Inferior parietal cortex (tissue), 1 donor: Measurements from ENCODE around the gene DAAM1.

ENCODE experiments used
- DNase-seq: peaks from one replicate; pipeline ENCODE4 v3.0.0-alpha.2; 2016; ENCODE audit errors: extremely low spot score

Gene DAAM1

DNA sequence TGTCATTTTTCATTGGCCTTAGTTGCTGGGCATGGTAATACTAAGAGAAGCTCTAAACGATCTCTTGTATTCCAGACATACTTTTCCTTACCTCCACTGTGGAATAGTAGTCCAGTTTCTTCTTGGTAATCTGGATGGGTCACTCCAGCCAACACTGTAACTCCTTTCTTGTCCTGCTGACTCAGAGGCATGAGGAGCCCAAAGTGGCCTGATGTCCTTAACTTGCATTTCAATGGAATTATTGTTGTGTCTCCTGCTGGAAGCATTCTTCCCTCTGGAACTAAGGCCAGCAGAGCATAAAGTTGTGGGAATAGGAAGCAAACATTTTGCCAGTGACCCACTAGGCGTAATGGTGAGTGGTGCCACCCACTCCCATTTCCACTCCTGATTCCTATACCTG is 33.1 kb downstream of the DAAM1 start:
- DNase-seq = no peak

DNA sequence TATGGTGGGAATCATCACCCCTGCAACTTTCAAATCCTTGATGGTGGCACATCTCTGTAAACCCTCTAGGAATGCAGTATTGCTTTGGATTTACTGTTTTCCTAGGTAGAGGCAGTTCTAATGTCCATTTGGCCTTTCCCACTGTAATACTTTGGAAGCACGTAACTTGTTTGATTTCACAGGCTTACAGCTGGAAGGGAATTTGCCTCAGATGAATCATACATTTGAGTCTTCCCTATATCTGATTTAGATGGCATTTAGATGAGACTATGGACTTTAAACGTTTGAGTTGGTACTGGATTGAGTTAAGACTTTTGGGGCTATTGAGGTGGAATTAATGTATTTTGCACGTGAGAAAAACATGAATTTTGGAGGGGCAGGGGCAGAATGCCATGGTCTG is 35.9 kb downstream of the DAAM1 start:
- DNase-seq = no peak

DNA sequence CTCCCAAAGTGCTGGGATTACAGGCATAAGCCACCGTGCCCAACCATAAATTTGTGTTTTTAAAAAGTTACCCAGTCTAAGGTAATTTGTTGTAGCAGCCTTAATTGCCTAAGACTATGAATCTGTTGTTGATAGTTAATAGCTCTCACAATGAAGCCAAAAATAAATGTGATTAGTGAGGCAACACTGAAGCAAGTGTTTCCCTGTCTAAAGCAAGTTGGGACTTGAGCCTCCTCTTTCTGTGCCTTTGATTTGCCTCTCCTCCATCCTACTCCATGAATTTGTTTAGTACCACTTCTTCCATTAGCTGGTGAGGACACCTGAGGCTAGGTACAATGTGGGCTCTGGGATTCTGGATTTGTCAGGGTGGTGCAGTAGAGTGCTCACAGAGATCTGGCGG is 36.8 kb downstream of the DAAM1 start:
- no peak for DNase-seq

DNA sequence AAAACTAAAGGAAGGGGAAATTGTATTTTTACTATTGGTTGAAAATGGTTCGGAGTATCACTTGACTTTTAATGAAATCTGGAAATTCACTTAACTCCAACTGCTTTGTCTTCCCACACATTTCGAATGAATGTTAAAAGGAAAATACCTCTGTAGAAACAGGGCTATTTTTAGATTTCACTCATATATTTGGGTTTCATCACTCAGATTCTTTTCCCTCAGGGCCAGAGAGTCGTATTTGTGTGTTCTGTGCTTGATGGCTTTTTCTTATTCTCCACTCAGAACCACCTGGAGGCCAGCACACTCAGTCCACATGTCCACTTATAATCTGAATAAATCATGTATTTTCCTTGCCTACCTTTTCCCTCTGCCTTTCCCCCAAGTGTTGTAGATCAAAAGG is 40.0 kb downstream of the DAAM1 start:
- no peak for DNase-seq

DNA sequence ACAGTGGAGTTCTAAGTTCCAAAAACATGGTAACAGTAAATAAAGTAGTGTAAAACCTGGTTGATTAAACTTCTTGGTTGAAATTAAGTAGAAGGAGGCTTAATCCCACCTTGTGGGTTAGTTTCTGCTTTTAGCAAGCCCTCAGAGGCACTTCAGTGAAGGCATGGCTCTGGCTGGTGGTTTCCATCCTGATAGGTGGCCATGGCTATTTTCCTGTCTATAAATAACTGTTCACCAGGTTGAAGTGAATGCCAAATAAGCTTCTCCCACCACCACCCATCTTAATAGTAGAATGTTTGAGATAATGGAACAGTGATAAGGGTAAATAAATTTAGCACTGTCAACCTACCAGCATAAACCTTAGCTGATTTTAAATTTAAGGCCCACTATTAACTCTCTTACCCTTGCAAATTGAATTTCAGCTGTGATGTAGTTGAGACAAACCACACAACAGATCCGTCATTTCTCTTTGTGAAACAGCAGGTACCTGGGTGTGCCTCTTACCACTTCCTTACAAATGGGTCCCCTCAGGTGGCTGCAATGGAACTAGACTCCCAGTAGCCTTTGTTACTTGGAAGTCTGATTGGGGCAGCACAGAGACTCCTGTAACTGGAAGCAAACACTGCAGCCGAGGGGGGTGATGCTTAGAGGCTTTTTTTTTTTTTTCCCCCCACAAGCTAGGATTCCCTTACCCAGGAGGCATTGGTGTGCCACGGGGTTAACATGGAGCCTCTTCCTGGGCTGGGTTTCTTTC is 41.4 kb downstream of the DAAM1 start:
- DNase-seq = no peak

DNA sequence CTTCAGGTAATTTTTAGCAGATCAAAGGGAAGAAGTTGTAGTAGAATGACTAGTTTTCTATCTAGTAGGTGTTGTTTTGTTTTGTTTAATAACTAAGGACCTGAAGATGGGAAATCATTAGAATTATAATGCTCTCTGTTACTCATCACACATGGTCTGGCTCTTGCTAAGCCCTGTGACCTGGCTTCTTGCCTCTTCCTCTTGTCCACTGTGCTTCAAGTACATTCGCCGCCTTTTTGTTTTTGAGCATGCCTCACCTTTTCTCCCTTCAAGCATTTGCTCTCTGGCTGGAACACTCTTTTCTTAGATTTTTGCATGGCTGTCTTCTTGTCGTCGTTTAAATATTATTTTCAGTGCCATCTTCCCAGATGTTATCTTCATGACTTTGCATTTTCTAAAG is 47.7 kb downstream of the DAAM1 start:
- DNase-seq = no peak

DNA sequence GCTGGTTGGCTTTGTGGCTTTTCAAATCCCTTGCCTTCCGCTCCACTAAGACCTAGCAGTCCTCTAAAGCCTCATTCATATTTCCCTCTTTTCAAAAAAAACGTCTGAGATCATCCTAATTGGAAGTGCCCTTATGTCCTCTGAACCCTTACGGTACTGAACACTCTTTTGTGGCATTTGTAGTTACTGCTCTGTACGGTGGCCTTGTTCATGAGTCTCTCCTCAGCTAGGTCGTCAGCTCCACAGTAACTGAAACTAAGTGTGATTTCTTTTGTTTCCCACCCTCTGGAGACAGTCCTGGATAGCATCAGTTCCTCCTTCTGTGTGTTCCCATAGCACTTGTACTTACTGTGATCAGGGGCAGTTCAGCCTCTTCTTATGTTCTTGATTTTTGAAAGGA is 49.7 kb downstream of the DAAM1 start:
- no peak for DNase-seq

DNA sequence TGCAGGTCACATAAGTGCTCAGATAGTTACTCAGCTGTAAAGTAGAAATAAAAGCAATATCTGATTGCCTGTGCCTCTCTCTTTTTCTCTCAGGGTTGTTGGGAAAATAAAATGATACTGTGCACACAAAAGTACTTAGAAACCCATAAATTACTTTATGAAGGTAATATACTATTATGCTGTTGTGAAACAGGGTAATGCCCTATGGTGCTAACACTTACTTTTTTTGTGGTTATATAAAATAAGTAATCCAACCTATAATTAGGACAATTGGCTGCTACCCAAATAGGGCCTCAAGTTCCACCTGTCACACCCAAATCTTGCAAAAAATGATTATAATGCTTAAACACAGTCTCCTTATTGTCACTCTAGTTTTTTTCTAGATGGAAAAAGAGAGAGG is 50.6 kb downstream of the DAAM1 start:
- DNase-seq = no peak

DNA sequence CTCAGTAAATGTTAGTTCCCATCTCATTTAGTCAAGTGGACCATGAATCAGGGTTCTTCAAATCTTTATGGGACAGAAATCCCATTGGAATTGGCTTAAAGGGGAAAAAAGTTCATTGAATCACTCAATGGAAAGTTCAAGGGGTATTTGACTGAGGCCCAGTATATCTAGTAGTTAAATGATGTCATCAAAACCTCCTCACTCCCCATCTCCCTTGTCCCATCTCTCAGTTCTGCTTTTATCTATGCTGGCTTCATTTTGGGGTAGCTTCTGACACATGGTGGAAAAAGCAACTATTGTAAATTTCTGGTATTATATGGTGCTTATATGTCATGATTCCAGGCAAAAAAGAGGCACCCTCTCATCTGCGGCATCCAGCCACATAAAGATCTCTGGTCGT is 51.9 kb downstream of the DAAM1 start:
- no peak for DNase-seq

DNA sequence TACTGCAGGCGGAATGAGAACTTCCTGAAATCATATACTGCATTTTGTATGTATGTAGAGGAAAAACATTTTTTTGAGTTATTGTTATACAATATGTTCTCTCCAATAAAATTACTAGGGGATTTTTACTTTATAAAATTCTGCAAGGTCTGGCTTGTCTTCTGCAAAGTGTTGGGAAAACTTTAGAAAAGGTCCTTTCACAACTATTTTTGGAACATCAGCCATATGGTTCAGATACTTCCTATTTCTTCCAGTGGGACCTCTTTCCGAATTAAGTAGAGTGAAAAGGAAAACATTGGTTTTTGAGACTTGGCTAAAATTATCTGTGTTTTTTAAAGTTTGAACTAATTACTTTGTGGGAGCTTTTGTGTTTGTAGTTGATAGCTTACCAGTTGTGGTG is 52.7 kb downstream of the DAAM1 start:
- DNase-seq = no peak

DNA sequence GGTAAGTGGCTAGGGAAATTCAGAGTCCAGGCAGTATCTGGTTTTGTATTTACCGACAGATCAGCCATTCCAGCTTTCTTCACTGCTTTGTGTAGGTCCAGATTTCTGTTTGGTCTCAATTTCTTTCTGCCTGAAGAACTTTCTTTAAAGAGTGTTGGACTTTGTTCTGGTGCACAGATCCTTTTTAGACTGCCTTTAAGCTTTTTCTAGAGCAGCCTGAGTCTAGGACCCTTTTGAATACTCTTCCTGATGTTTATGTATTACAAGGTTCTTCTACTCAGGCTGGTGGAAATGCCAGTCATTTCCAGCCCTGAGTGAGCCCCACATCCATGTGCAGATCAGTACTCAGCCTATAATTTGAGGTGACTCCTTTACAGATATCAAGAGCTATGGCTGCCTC is 54.7 kb downstream of the DAAM1 start:
- no peak for DNase-seq

DNA sequence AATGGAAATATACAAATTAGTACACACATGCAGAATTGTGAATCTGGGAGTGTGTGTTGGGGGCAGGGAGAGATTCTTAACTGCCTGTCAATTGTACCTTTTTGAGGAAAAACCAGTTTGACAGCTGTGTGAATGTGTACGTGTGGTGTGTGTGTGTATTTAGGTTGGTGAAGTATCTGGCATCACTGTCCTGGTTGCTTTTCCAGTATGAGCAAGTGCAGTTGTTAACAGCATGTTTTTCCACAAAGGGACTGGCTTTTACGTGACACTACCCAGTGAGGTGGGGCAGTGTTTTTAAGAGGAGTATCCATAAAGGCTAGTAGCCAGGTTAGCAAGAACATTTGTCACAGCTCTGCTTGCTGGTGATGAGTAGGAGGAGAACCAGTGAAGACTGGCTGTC is 56.1 kb downstream of the DAAM1 start:
- DNase-seq = no peak

DNA sequence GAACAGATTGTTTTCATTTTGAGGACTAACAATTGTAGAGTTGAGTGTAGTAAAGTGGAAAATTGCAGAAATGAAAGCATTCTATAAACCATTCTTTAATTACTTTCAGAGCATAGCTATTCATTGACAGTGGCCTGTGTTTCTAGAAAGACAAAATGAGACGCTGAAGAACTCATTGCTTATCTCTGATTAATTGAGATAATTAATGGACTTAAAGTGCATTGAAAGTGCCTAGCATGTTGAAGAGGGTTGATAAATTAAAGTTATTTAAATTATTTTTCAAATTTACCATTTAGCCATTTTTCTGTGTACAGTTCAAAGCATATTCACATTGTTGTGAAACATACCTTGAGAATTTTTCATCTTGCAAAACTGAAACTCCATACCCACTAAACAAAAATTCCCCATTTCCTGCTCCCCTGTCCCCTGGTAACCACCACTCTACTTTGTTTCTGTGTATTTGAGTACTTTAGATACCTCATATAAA is 57.4 kb downstream of the DAAM1 start:
- no peak for DNase-seq

DNA sequence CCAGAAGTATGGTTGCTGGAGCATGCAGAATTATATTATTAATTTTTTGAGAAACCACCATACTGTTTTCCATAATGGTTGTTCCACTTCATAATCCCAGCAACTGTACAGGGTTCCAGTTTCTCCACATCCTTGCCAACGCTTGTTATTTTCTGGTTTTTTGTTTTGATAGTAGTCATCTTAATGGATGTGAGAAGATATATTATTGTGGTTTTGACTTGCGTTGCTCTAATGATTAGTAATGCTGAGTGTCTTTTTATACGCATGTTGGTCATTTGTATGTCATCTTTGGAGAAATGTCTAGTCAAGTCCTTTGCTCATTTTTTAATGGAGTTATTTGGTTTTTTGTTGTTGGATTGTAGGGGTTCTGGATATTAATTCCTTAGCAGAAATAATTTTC is 58.1 kb downstream of the DAAM1 start:
- no peak for DNase-seq

DNA sequence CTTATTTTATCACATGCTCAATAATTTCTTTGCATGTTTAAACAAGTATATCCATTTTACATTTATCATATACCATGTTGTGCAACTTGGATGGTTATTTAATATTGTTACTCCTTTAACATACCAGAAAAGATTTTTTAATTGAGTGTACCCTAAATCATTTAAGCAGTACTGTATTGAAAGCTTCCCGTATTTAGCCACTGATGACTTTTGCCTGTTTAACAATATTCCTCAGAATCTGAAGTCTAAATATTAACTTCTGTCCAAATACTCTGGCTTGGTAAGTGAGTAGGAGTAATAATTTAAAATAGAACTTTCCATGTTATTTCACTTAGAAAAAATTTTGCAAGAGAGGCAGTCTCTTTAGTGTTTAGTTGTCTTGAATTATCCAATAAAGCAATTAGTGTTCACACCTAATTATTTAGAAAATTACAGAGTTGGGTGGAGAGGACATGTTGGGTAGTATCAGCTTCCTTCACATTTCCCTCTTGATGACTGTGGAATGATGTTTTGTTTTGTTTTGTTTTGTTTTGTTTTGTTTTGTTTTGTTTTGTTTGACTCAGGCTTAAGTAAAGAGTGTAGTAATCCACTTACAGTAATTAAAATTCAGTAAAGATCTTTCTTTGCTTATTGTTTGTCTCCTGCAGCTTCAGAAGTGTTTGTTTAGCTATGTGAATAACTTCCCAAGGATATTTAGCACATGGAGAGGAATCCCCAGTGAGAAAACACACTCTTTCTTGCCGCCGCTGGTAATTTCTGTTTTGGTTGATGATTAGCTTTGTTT is 59.5 kb downstream of the DAAM1 start:
- DNase-seq = no peak

DNA sequence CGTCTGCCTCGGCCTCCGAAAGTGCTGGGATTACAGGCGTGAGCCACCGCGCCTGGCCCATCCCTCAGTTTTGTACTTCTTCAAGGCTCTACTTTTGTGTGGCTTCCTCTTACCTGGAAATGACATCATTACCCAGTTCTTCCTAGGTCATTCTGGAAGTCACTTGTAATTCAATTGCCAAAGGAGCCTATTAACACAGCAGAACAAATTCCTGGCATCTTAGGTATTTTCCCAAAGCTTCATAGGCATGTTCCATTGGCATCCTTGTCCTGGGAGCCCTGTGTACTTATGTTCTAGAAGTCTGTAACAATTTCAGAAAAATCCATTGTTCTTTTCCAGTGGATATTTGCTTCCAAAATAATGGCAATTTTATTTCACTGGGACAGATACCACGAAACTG is 60.6 kb downstream of the DAAM1 start:
- no peak for DNase-seq

DNA sequence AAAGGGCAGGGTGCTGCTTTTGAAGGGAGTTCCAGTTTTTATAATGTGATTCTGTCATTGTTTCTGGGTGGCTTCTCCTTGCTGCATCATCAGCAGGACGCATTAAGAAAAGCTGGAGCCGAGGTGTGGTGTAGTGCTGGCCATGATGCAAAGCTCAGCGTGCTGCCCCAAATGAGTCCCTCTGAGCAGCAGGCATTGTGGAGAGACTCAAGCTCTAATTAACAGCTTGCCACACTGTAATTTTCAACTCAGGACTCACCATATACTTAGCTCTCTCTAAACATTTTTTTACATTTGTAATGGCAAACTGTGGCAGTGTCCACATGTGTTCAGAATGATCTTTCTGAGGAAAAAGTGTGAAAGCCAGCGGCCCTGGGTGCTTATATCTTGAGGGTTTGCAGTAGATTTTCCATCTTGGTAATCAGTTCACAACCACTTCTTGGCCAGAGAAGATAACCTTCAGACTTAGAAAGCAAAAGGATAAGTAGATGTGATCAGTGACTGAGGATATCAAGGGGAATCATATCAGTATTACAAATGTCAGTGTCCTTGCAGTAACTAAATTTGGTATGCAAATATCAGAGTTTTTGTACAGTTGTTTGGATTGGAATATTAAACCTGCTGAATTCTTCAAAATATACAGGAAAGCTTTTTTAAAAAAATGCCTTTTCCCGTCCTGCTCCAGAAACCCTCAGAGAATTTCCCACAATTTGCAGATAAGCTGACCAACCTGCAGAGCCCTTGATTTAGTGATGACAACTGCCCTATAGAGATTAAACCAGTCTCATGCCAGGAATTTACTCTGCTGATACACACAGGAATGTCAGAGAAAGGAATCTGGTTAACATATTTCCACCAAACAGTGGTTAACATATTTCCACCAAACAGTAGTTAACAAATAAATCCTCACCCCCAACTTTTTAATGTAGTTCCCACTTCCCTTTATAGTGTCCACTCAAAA is 63.6 kb downstream of the DAAM1 start:
- no peak for DNase-seq

DNA sequence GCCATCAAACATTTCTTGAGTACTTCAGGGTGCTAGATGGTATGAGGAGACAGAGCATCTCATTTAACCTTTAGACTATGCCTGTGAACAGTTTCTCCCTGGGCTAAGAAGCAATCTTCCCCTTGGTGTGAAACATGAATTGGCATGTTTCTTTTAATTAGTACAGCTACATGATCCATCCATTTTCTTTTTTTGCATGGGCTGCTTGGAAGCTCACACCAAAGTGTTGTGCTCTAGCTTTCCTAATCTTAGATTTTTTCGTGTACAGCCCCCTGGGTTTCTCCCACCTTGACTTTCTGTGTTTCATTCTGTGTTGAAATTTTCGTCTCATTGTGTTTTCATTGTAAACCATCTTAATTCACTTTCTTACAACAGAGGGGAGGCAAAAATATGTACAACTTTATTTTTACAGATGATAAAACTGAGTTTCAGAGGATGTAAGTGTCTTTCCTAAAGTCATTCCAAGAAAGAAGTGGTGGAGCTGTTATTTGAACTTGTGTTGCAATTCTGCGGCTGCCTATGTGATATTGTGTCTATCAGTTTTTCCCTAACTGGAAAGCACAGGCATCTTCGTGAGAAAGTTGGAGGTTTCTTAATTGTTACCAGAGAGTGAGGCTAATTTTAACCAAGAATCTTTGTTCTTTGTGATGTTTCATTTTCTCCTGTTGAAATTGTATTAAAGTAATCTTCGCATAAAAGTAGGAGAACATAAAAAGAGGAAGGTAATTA is 64.5 kb downstream of the DAAM1 start:
- no peak for DNase-seq

DNA sequence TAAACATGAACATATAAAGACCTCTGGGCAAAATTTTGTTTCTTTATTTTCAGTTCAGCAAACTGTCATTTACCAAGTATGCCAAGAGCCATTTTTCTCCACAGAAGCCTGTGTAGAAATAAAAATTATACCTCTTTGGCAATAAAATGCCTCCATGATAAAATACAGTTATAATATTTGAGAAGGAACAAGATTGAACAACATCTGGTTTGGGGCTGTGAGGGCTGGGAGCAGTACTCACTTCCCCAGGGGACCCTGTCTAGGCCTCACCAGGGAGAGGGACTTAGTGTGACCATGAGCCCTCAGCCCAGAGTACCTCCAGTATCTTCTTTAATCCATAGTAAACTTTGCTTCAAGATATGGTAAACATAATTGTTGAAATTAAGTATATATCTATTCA is 65.1 kb downstream of the DAAM1 start:
- DNase-seq = no peak

DNA sequence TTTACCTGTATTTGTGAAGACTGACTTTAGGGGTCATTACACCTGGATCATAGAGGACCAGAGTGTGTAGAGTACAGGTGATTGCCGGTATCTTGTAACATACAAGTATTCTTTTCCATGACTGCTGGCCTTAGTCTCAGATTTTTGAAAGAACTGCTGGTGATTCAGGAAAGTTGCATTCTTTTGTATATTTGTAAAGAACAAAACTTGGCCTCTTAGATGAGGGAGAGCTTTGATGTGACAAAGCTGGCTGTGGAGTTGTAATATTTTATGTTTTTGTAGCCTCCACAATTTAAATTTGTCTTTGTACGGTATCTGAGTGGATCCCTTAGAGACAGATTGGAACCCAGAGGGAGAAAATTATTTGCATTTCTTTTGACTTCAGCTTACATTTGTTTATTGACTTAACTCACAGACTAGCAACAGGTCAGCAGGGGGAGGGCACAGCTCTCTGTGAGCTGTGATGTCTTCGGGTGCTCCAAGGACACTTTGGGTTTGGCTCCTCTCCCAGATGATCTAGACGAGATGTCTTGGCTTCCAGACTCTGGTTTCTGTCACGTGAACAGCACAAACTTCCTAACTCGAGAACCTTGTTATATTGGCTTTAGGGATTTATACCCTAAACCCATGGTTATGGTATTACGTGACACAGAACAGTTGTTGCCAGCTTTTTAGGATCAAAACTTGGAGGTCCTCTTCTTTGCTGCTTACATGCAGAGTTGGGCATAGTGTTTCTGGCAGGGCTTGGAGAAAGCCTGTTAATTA is 65.9 kb downstream of the DAAM1 start:
- no peak for DNase-seq
